Cardiac muscle cell (in vitro differentiated cells and primary cell): ENCODE data around the gene LRRK1. TPM values are rescaled to one million over a fixed set of nuclear protein-coding genes. Genes with fewer than 3 reads are reported as not detected.

Experiments used
- DNase-seq, 2 donors: peaks; one replicate each; pipeline versions ENCODE4 v3.0.0 to v3.0.0-alpha.2; 2010 to 2017; ENCODE audit warnings: low read depth in 1 of 2, low spot score in 1 of 2
- H3K27ac ChIP-seq: fragments of 200-600 bp; sonication (generic); 2 replicates; pipeline ENCODE4 v1.5.1; 2016
- H3K27me3 ChIP-seq: fragments of 200-600 bp; sonication (generic); 2 replicates; pipeline ENCODE4 v1.6.0; 2016; ENCODE audit warnings: control low read depth
- H3K36me3 ChIP-seq: fragments of 200-600 bp; sonication (generic); 2 replicates; pipeline ENCODE4 v1.5.1; 2016; ENCODE audit warnings: control low read depth
- H3K4me1 ChIP-seq: fragments of 200-600 bp; sonication (generic); 2 replicates; pipeline ENCODE4 v1.8.1; 2017; ENCODE audit warnings: low read depth, mild to moderate bottlenecking, mixed run types
- H3K4me3 ChIP-seq: fragments of 200-600 bp; sonication (generic); 2 replicates; pipeline ENCODE4 v1.5.1; 2016; ENCODE audit warnings: mild to moderate bottlenecking
- H3K9me3 ChIP-seq: fragments of 200-600 bp; sonication (generic); 2 replicates; pipeline ENCODE4 v1.5.1; 2017; ENCODE audit warnings: low read depth, mild to moderate bottlenecking, control low read depth
- CTCF ChIP-seq: IDR thresholded peaks from 2 replicates; pipeline ENCODE4 v1.5.1; 2012; ENCODE audit warnings: low read depth, mild to moderate bottlenecking, low read length
- polyA plus RNA-seq: library from polyadenylated mRNA; unstranded; fragments of >200 nt; fragmentation: Nextera tagmentation; extraction: Ambion mirVana; gene quantifications from 2 replicates; pipeline ENCODE4 v1.2.1, GENCODE V29; 2016
- total RNA-seq: library from RNA; depleted of rRNA; stranded (reverse); fragments of >200 nt; gene quantifications from 2 replicates; pipeline ENCODE4 v1.2.3, GENCODE V29; 2016

LRRK1 gene
- total and polyA plus RNA-seq, 2 experiments from 2014 or later, result 0.12 to 1.0 TPM

DNA sequence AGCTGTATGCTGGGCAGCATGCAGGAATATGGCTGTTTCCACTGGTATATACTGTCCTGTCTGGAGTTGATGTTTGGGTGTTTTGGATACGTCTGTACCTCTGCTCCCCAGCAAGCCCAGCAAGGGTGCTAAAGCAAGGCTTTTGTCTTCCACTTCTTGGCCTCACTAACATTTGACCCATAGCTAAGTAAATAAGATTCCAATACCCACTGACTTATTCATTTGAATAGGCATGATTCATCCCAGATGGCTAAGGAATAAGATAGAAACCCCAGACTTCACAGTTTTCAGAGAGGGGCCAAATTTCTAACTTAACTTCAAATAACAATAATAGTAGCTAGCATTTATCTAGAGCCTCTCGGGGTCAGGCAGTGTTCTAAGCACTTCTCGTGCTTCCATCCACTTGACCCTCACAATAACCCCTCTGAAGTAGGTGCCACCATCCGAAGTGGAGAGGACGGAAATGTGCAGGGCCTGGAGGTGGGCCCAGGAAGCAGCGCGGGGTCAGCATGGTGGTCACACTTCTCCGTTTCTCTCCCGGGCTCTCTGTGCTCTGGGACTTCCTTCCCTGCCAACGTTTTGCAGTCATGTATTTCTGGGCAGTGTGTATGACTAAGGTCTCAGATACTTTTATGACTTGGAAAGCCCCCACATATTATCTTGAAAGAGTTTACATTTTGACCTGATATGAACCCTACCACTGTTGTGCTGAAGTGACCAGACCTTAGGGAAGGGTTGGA lies 39.3 kb downstream of the LRRK1 start:
- no peak for TF ChIP-seq CTCF
- H3K27ac ChIP-seq, result peak overlapping the region; percentile 31
- no peaks in the 10 kb centered on the region for H3K27me3 ChIP-seq
- H3K9me3 ChIP-seq, result no peaks in the 10 kb centered on the region
- H3K4me3 ChIP-seq, result no peak overlapping the region
- H3K4me1 ChIP-seq, result peaks cover 20% of the 10 kb centered on the region
- no peaks in the 10 kb centered on the region for H3K36me3 ChIP-seq
- DNase-seq, result peak; percentile 59 to 65

DNA sequence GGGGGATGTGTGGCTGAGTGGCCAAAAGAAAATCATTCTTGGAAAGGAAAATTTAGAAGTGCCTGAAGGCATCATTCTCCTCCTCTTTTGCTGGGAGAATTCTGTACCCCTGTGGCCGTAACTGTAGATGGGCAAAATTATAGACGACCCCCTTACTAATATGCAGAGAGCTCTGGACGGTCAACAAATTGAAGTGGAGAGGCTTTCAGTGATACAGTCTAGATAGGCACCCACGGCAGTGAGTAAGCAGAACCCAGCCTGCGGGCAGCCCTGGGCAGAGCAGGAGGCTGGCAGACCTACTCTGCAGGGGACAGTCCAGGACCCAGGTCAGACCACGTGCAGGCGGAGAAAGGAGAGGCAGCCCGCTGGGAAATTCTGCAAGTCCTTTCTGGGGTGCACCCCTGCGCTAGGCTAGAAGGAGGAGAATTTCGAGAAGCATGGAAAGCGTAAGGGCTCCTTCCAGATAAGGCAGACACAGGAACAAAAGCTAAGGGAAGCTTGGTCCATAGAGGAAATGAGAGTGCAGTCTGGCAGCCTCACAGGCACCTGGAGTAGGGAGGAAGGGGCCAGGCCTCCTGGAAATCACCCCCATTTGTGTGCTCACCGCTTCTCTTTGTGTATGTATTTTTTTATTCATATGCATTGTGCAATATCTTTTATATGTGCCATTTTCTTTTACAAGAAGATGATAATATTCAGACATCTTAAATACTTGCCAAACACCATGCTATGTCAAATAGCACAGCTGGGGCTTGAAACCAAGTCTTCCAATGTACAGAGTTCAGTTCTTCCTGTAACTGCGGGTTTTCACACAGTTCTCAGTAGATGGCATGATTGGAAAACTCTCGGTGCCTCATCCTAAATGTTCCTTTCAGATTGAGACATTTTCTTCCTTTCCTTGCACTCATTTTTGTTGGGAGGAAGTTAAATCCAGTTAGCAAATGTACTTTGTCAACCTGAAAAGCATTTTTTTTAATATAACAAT lies 40.2 kb downstream of the LRRK1 start:
- peak overlapping the region; percentile 31 for H3K27ac ChIP-seq

DNA sequence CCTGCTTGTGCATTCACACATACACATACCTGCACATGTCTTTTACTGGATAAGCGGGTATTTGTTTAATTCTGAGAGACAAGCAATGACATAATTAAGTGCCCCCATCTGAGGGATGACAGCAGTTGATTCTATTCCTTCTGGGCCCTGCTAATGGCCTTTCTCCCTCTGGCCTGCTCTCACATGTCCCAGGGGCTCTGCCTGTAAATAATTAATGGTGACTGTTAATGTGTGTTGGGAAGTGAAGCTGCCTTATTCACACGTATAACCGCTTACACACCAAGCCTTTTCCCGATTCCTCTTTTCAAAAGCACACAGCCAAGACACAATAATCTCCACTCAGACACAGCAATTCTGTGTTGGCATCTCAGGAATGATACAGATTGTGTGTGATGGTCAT lies 47.8 kb downstream of the LRRK1 start:
- H3K27ac ChIP-seq, result no peak overlapping the region
- no peaks in the 10 kb centered on the region for H3K9me3 ChIP-seq
- no peak overlapping the region for H3K4me3 ChIP-seq
- H3K36me3 ChIP-seq, result no peaks in the 10 kb centered on the region
- no peak for DNase-seq
- TF ChIP-seq CTCF, result no peak
- peaks cover 17% of the 10 kb centered on the region for H3K27me3 ChIP-seq
- no peaks in the 10 kb centered on the region for H3K4me1 ChIP-seq

More for the DNA sequence above, 40.2 kb downstream of the LRRK1 start:
- no peaks in the 10 kb centered on the region for H3K36me3 ChIP-seq
- no peak overlapping the region for H3K4me3 ChIP-seq
- no peaks in the 10 kb centered on the region for H3K27me3 ChIP-seq
- peaks cover 20% of the 10 kb centered on the region for H3K4me1 ChIP-seq
- no peak for TF ChIP-seq CTCF
- no peaks in the 10 kb centered on the region for H3K9me3 ChIP-seq
- peak in 1 of 2 donors; percentile 53 for DNase-seq

DNA sequence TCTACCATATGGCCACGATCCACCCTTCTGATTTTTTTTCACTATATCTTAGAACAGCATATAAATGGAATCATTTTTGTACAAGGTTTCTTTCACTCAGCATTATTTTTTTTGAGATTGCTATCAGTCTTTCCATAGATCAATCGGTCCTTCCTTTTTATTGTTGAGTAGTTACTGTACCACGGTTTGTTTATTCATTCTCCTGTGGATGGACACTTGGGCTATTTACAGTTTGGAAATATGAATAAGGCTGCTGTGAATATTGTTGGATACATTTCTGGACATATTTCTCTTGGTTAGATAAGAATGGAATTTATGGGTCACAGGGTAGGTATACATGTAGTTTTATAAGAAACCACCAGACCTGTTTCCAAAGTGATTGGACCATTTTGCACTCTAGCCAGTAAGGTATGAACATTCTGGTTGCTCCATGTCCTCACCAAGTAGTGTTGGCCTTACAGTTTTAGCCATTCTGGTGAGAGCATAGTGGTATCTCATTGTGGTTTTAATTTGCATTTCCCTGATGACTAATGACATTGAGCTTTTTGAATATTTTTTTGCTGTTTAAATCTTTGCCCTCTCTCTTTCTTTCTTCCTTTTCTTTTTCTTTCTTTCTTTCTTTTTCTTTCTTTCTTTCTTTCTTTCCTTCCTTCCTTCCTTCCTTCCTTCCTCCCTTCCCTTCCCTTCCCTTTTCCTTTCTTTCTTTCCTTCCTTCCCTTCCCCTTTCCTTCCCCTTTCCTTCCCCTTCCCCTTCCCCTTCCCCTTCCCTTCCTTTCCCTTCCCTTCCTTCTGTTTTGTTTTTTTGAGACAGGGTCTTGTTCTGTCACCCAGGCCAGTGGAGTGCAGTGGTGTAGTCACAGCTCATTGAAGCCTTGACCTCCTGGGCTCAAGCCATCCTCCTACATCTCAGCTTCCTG lies 49.2 kb downstream of the LRRK1 start:
- DNase-seq, result peak in 1 of 2 donors; percentile 71
- no peaks in the 10 kb centered on the region for H3K4me1 ChIP-seq
- TF ChIP-seq CTCF, result no peak

GRCh38 chr15:100972975-100973350 lies 53.8 kb downstream of the LRRK1 start:
- Histone ChIP-seq H3K9me3 (no peaks in the 10 kb centered on the region), H3K4me1 (peaks cover 2% of the 10 kb centered on the region), H3K36me3 (no peaks in the 10 kb centered on the region), H3K27ac (no peak overlapping the region), H3K4me3 (peak overlapping the region; percentile 44), H3K27me3 (peaks cover 75% of the 10 kb centered on the region)
- no peak for TF ChIP-seq CTCF
- DNase-seq, result peak in 1 of 2 donors; percentile 6

More for the DNA sequence above, 49.2 kb downstream of the LRRK1 start:
- Histone ChIP-seq H3K27ac (no peak overlapping the region), H3K36me3 (no peaks in the 10 kb centered on the region), H3K4me3 (no peak overlapping the region), H3K27me3 (peaks cover 30% of the 10 kb centered on the region), H3K9me3 (no peaks in the 10 kb centered on the region)
